GM20431 (cell line): ENCODE results near the gene ZFYVE28.

Experiments used
- in situ Hi-C: fragments of 300-500 bp; cut with MseI, MboI; formaldehyde crosslinking; loops from one replicate; pipeline ENCODE4 v1.15.0; 2020; ENCODE audit warnings: low sequenced_read_pairs; ENCODE audit not compliant: unreplicated experiment

ZFYVE28 gene

GRCh38 chr4:2448589-2448988 is 30.1 kb upstream of the ZFYVE28 start:
- in situ Hi-C loops: loop anchor here (25.0 kb wide), 1 partner anchor 211 kb away; the partner anchor contains the start of genes HAUS3 and POLN

- in situ Hi-C loops: loop anchor here (25.0 kb wide), 1 partner anchor 210 kb away; the partner anchor contains the start of genes HAUS3 and POLN
Observed at GRCh38 chr4:2446656-2447564, 28.5 kb upstream of the ZFYVE28 start.

GRCh38 chr4:2445571-2445970 is 27.1 kb upstream of the ZFYVE28 start:
- in situ Hi-C loops: loop anchor here (25.0 kb wide), 1 partner anchor 208 kb away; the partner anchor contains the start of genes HAUS3 and POLN

GRCh38 chr4:2445130-2445529 is 26.7 kb upstream of the ZFYVE28 start:
- in situ Hi-C loops: loop anchor here (25.0 kb wide), 1 partner anchor 208 kb away; the partner anchor contains the start of genes HAUS3 and POLN

GRCh38 chr4:2443956-2444740 is 25.7 kb upstream of the ZFYVE28 start:
- in situ Hi-C loops: loop anchor here (25.0 kb wide), 1 partner anchor 207 kb away; the partner anchor contains the start of genes HAUS3 and POLN

GRCh38 chr4:2443061-2443730 is 24.8 kb upstream of the ZFYVE28 start:
- in situ Hi-C loops: loop anchor here (25.0 kb wide), 1 partner anchor 206 kb away; the partner anchor contains the start of genes HAUS3 and POLN

GRCh38 chr4:2442175-2442993 is 23.9 kb upstream of the ZFYVE28 start:
- in situ Hi-C loops: loop anchor here (25.0 kb wide), 1 partner anchor 205 kb away; the partner anchor contains the start of genes HAUS3 and POLN

- in situ Hi-C loops: loop anchor here (25.0 kb wide), 1 partner anchor 204 kb away; the partner anchor contains the start of genes HAUS3 and POLN
Observed at GRCh38 chr4:2441393-2442174, 23.1 kb upstream of the ZFYVE28 start.

GRCh38 chr4:2438822-2439718 is 20.6 kb upstream of the ZFYVE28 start:
- in situ Hi-C loops: loop anchor here (25.0 kb wide), 1 partner anchor 202 kb away; the partner anchor contains the start of genes HAUS3 and POLN

- in situ Hi-C loops: loop anchor here (25.0 kb wide), 1 partner anchor 200 kb away; the partner anchor contains the start of genes HAUS3 and POLN
Observed at GRCh38 chr4:2437475-2438215, 19.2 kb upstream of the ZFYVE28 start.

GRCh38 chr4:2436761-2437474 is 18.5 kb upstream of the ZFYVE28 start:
- in situ Hi-C loops: loop anchor here (25.0 kb wide), 1 partner anchor 200 kb away; the partner anchor contains the start of genes HAUS3 and POLN

GRCh38 chr4:2436301-2436700 is 17.9 kb upstream of the ZFYVE28 start:
- in situ Hi-C loops: loop anchor here (25.0 kb wide), 1 partner anchor 199 kb away; the partner anchor contains the start of genes HAUS3 and POLN

GRCh38 chr4:2434420-2434819 is 16.0 kb upstream of the ZFYVE28 start:
- in situ Hi-C loops: loop anchor here (25.0 kb wide), 1 partner anchor 197 kb away; the partner anchor contains the start of genes HAUS3 and POLN

- in situ Hi-C loops: loop anchor here (25.0 kb wide), 1 partner anchor 196 kb away; the partner anchor contains the start of genes HAUS3 and POLN
Observed at GRCh38 chr4:2433609-2434350, 15.3 kb upstream of the ZFYVE28 start.
